Measurements from ENCODE around the gene SLC6A19. TPM values are rescaled to one million over a fixed set of nuclear protein-coding genes. Genes with fewer than 3 reads are reported as not detected.

The SLC6A19 gene
- total RNA-seq, 1 experiment from 2014 or later: not detected

GRCh38 chr5:1270933-1271914, 69.8 kb downstream of the SLC6A19 start:
- H3K9me3 ChIP-seq (ENCODE audit: low read length): no peaks in the 10 kb centered on the region
- H3K9me2 ChIP-seq (replicated peaks; ENCODE audit: low read length): no peaks in the 10 kb centered on the region
- TF ChIP-seq EZH2phosphoT487 (IDR thresholded peaks at IDR 0.05; ENCODE audit: borderline replicate concordance, low read length) (no peak), EZH2 (IDR thresholded peaks at IDR 0.05; ENCODE audit: low read length, unreplicated experiment) (no peak), CTCF (conservative IDR thresholded peaks at IDR 0.05; ENCODE audit: low read depth, low read length) (no peak)
- intact Hi-C loops (cut with micrococcal nuclease): no loop called here
- H3K9ac ChIP-seq (ENCODE audit: low read length): no peak overlapping the region
- H4K20me1 ChIP-seq (ENCODE audit: low read length): no peaks in the 10 kb centered on the region
- CTCF ChIA-PET: no interaction called here
- no peak overlapping the region for H2AFZ ChIP-seq (ENCODE audit: low read length)
- no peak overlapping the region for H3K4me2 ChIP-seq (ENCODE audit: low read length)
- no peak for ATAC-seq
- no peaks in the 10 kb centered on the region for H3K36me3 ChIP-seq (ENCODE audit: low read depth, low read length)
- H3K79me2 ChIP-seq (ENCODE audit: low read length): no peaks in the 10 kb centered on the region
- no peaks in the 10 kb centered on the region for H3K4me1 ChIP-seq (ENCODE audit: insufficient read depth, low read length)
- H3K27me3 ChIP-seq (ENCODE audit: low read length): no peaks in the 10 kb centered on the region
- no TSS peak for BruUV-seq (replicated peaks)
- H3F3A ChIP-seq (ENCODE audit: low read length, unreplicated experiment): no peaks in the 10 kb centered on the region
- no peak overlapping the region for H3K4me3 ChIP-seq (ENCODE audit: low read length)
- POLR2A ChIA-PET (ENCODE audit: unreplicated experiment): no interaction called here
- no peak for DNase-seq
- H3K27ac ChIP-seq (ENCODE audit: low read length): no peak overlapping the region

- no peaks in the 10 kb centered on the region for H3K4me1 ChIP-seq (ENCODE audit: insufficient read depth, low read length)
- H3K9ac ChIP-seq (ENCODE audit: low read length): no peak overlapping the region
- no peaks in the 10 kb centered on the region for H3K36me3 ChIP-seq (ENCODE audit: low read depth, low read length)
- ATAC-seq (no peak), DNase-seq (no peak)
- BruUV-seq (replicated peaks): no TSS peak
- no peaks in the 10 kb centered on the region for H3K79me2 ChIP-seq (ENCODE audit: low read length)
- no peaks in the 10 kb centered on the region for H3K9me2 ChIP-seq (replicated peaks; ENCODE audit: low read length)
- H3K4me3 ChIP-seq (ENCODE audit: low read length): no peak overlapping the region
- H3F3A ChIP-seq (ENCODE audit: low read length, unreplicated experiment): no peaks in the 10 kb centered on the region
- H2AFZ ChIP-seq (ENCODE audit: low read length): no peak overlapping the region
- H3K27ac ChIP-seq (ENCODE audit: low read length): no peak overlapping the region
- CTCF ChIA-PET: no interaction called here
- intact Hi-C loops (cut with micrococcal nuclease): no loop called here
- H3K4me2 ChIP-seq (ENCODE audit: low read length): no peak overlapping the region
- no peaks in the 10 kb centered on the region for H3K27me3 ChIP-seq (ENCODE audit: low read length)
- TF ChIP-seq EZH2phosphoT487 (IDR thresholded peaks at IDR 0.05; ENCODE audit: borderline replicate concordance, low read length) (no peak), EZH2 (IDR thresholded peaks at IDR 0.05; ENCODE audit: low read length, unreplicated experiment) (no peak)
- H3K9me3 ChIP-seq (ENCODE audit: low read length): no peaks in the 10 kb centered on the region
- no peaks in the 10 kb centered on the region for H4K20me1 ChIP-seq (ENCODE audit: low read length)
- POLR2A ChIA-PET (ENCODE audit: unreplicated experiment): no interaction called here
Observed at GRCh38 chr5:1272201-1272600, 70.8 kb downstream of the SLC6A19 start.

GRCh38 chr5:1273745-1274144, 72.3 kb downstream of the SLC6A19 start:
- Histone ChIP-seq H3K79me2 (ENCODE audit: low read length) (no peaks in the 10 kb centered on the region), H3K9me2 (replicated peaks; ENCODE audit: low read length) (no peaks in the 10 kb centered on the region), H3K9me3 (ENCODE audit: low read length) (no peaks in the 10 kb centered on the region), H2AFZ (ENCODE audit: low read length) (no peak overlapping the region), H3F3A (ENCODE audit: low read length, unreplicated experiment) (no peaks in the 10 kb centered on the region), H3K9ac (ENCODE audit: low read length) (no peak overlapping the region), H3K4me3 (ENCODE audit: low read length) (no peak overlapping the region), H4K20me1 (ENCODE audit: low read length) (no peaks in the 10 kb centered on the region), H3K4me2 (ENCODE audit: low read length) (no peak overlapping the region), H3K27me3 (ENCODE audit: low read length) (no peaks in the 10 kb centered on the region), H3K4me1 (ENCODE audit: insufficient read depth, low read length) (no peaks in the 10 kb centered on the region), H3K27ac (ENCODE audit: low read length) (no peak overlapping the region), H3K36me3 (ENCODE audit: low read depth, low read length) (no peaks in the 10 kb centered on the region)
- POLR2A ChIA-PET (ENCODE audit: unreplicated experiment): no interaction called here
- intact Hi-C loops (cut with micrococcal nuclease): no loop called here
- DNase-seq: no peak
- CTCF ChIA-PET: no interaction called here
- BruUV-seq (replicated peaks): no TSS peak
- no peak for TF ChIP-seq EZH2phosphoT487 (IDR thresholded peaks at IDR 0.05; ENCODE audit: borderline replicate concordance, low read length)
- TF ChIP-seq CTCF (conservative IDR thresholded peaks at IDR 0.05; ENCODE audit: low read depth, low read length): no peak
- no peak for TF ChIP-seq EZH2 (IDR thresholded peaks at IDR 0.05; ENCODE audit: low read length, unreplicated experiment)
- ATAC-seq: no peak
